Liver (tissue), 9 donors: ENCODE results near the gene DUSP1. TPM values are rescaled to one million over a fixed set of nuclear protein-coding genes. Genes with fewer than 3 reads are reported as not detected.

Source experiments
- DNase-seq: peaks from one replicate; pipeline ENCODE4 v3.0.0-alpha.2; 2017; ENCODE audit warnings: low spot score
- H3K27ac ChIP-seq, 2 donors: one replicate each; pipeline ENCODE4 v1.7.0; 2013; ENCODE audit warnings: inconsistent platforms in 2 of 2, low read length in 2 of 2, control low read depth in 1 of 2, low read depth in 1 of 2, mild to moderate bottlenecking in 1 of 2
- H3K27me3 ChIP-seq, 4 donors: one replicate each; pipeline versions ENCODE4 v1.6.1 to v1.7.0; 2013; ENCODE audit warnings: low read length in 3 of 4, inconsistent platforms in 1 of 4, mild to moderate bottlenecking in 1 of 4, moderate library complexity in 1 of 4; ENCODE audit not compliant: control insufficient read depth in 4 of 4, insufficient read depth in 4 of 4
- H3K36me3 ChIP-seq, 4 donors: one replicate each; pipeline versions ENCODE4 v1.6.1 to v1.7.0; 2013; ENCODE audit warnings: low read length in 3 of 4, mild to moderate bottlenecking in 3 of 4, low read depth in 1 of 4, moderate library complexity in 1 of 4; ENCODE audit not compliant: control insufficient read depth in 4 of 4, insufficient read depth in 3 of 4
- H3K4me1 ChIP-seq, 4 donors: one replicate each; pipeline versions ENCODE4 v1.6.1 to v1.7.0; 2013; ENCODE audit warnings: low read length in 3 of 4, mild to moderate bottlenecking in 3 of 4, moderate library complexity in 1 of 4; ENCODE audit not compliant: control insufficient read depth in 4 of 4, insufficient read depth in 4 of 4
- H3K4me3 ChIP-seq, 3 donors: one replicate each; pipeline versions ENCODE4 v1.6.1 to v1.7.0; 2013; ENCODE audit warnings: low read length in 3 of 3, control low read depth in 1 of 3, low read depth in 1 of 3, mild to moderate bottlenecking in 1 of 3
- H3K9ac ChIP-seq, 2 donors: one replicate each; pipeline ENCODE4 v1.7.0; 2013; ENCODE audit warnings: low read length in 2 of 2, mild to moderate bottlenecking in 2 of 2, moderate library complexity in 2 of 2, control low read depth in 1 of 2, low read depth in 1 of 2
- H3K9me3 ChIP-seq, 4 donors: one replicate each; pipeline versions ENCODE4 v1.6.1 to v1.7.0; 2013; ENCODE audit warnings: low read length in 3 of 4; ENCODE audit not compliant: control insufficient read depth in 4 of 4
- EGR1 ChIP-seq, 2 donors: IDR thresholded peaks; 2 replicates each; pipeline ENCODE4 v1.6.1; 2016 to 2018; ENCODE audit warnings: antibody characterized with exemption in 2 of 2, low read depth in 2 of 2
- GABPA ChIP-seq, 2 donors: IDR thresholded peaks in 1 of 2; conservative IDR thresholded peaks in 1 of 2; 2 replicates each; pipeline ENCODE4 v1.6.1; 2016; ENCODE audit warnings: antibody characterized with exemption in 2 of 2, mild to moderate bottlenecking in 1 of 2, moderate library complexity in 1 of 2
- JUND ChIP-seq, 2 donors: IDR thresholded peaks; 2 replicates each; pipeline ENCODE4 v1.6.1; 2016; ENCODE audit warnings: antibody characterized with exemption in 2 of 2
- MAX ChIP-seq: IDR thresholded peaks from 2 replicates; pipeline ENCODE4 v1.6.1; 2016; ENCODE audit warnings: antibody characterized with exemption
- REST ChIP-seq: IDR thresholded peaks from 2 replicates; pipeline ENCODE4 v1.6.1; 2016; ENCODE audit warnings: antibody characterized with exemption, mild to moderate bottlenecking
- RXRA ChIP-seq, 2 donors: IDR thresholded peaks; 2 replicates each; pipeline ENCODE4 v1.6.1; 2017 to 2018; ENCODE audit warnings: antibody characterized with exemption in 2 of 2, mild to moderate bottlenecking in 1 of 2
- TAF1 ChIP-seq: conservative IDR thresholded peaks from 2 replicates; pipeline ENCODE4 v1.6.1; 2016; ENCODE audit warnings: antibody characterized with exemption, mild to moderate bottlenecking
- YY1 ChIP-seq: IDR thresholded peaks from 2 replicates; pipeline ENCODE4 v1.6.1; 2016; ENCODE audit warnings: antibody characterized with exemption, mild to moderate bottlenecking
- WGBS: extraction: QIAGEN DNeasy Blood & Tissue Kit; methylation state at CpG from one replicate; pipeline ENCODE4 v1.1.7; 2013; 5-methylcytosine and 5-hydroxymethylcytosine counted together
- polyA plus RNA-seq, 2 donors: library from polyadenylated mRNA; stranded (reverse) in 1 of 2; unstranded in 1 of 2; fragments of 200-250 nt in 1 of 2; fragments of >200 nt in 1 of 2; fragmentation: Nextera tagmentation in 1 of 2; extraction: Ambion mirVana in 1 of 2; gene quantifications; one replicate each; pipeline versions ENCODE4 v1.2.1 to v1.2.3, GENCODE V29; 2013 to 2015
- total RNA-seq, 2 donors: library from RNA; depleted of rRNA; stranded (reverse); fragments of >200 nt; gene quantifications; one replicate each; pipeline ENCODE4 v1.2.3, GENCODE V29; 2014
- TF ChIP-seq, protein P1 (sequence below): fragments of 150-350 bp; IDR thresholded peaks from 2 replicates; pipeline ENCODE4 v1.5.1; 2017; ENCODE audit warnings: improper control_type of control experiment, low read depth, low read length; ENCODE audit not compliant: missing input control
- TF ChIP-seq, protein P2 (sequence below): IDR thresholded peaks from 2 replicates; pipeline ENCODE4 v1.6.1; 2016; ENCODE audit warnings: antibody characterized with exemption
- TF ChIP-seq, protein P3 (sequence below): IDR thresholded peaks from 2 replicates; pipeline ENCODE4 v1.6.1; 2016; ENCODE audit warnings: antibody characterized with exemption
- donor health status: healthy.
- donor health status: healthy.
- donor health status: healthy.
- donor health status: healthy.
- donor health status: healthy.

The DUSP1 gene
- total and polyA plus RNA-seq, 4 donors: 53.2 to 237 (median 110) TPM

- Histone ChIP-seq H3K4me3 (peak overlapping the region; percentile 3 to 45 (median 24)), H3K4me1 (peaks cover 0 to 36% (median 20%) of the 10 kb centered on the region in 4 donors), H3K27ac (peak overlapping the region; percentile 96 to 99), H3K36me3 (peaks cover 0 to 28% (median 13%) of the 10 kb centered on the region in 4 donors), H3K9ac (peak overlapping the region; percentile 97 to 98), H3K27me3 (no peaks in the 10 kb centered on the region), H3K9me3 (no peaks in the 10 kb centered on the region)
- TF ChIP-seq RXRA (IDR thresholded peaks at IDR 0.05) (no peak), TAF1 (no peak), JUND (IDR thresholded peaks at IDR 0.05) (no peak), MAX (no peak)
- TF ChIP-seq, protein P1, sequence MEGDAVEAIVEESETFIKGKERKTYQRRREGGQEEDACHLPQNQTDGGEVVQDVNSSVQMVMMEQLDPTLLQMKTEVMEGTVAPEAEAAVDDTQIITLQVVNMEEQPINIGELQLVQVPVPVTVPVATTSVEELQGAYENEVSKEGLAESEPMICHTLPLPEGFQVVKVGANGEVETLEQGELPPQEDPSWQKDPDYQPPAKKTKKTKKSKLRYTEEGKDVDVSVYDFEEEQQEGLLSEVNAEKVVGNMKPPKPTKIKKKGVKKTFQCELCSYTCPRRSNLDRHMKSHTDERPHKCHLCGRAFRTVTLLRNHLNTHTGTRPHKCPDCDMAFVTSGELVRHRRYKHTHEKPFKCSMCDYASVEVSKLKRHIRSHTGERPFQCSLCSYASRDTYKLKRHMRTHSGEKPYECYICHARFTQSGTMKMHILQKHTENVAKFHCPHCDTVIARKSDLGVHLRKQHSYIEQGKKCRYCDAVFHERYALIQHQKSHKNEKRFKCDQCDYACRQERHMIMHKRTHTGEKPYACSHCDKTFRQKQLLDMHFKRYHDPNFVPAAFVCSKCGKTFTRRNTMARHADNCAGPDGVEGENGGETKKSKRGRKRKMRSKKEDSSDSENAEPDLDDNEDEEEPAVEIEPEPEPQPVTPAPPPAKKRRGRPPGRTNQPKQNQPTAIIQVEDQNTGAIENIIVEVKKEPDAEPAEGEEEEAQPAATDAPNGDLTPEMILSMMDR: no peak
- no peak for DNase-seq
- under 1% methylated on average over 40 of the region's 40 CpGs for WGBS
Observed at GRCh38 chr5:172771439-172772111, 580 bp upstream of the DUSP1 start.

GRCh38 chr5:172770374-172770674 lies 671 bp downstream of the DUSP1 start:
- no peaks in the 10 kb centered on the region for H3K27me3 ChIP-seq
- peak overlapping the region; percentile 98 for H3K9ac ChIP-seq
- H3K27ac ChIP-seq: peak overlapping the region; percentile 89 to 92
- H3K9me3 ChIP-seq: no peaks in the 10 kb centered on the region
- H3K36me3 ChIP-seq: peaks cover 0 to 28% (median 13%) of the 10 kb centered on the region in 4 donors
- under 1% methylated on average over 29 of the region's 29 CpGs for WGBS
- peaks cover 0 to 35% (median 17%) of the 10 kb centered on the region in 4 donors for H3K4me1 ChIP-seq
- H3K4me3 ChIP-seq: peak overlapping the region; percentile 76 to 91 (median 79)
- DNase-seq: peak; percentile 79
- TF ChIP-seq REST (no peak), EGR1 (IDR thresholded peaks at IDR 0.05; ENCODE audit: low read depth in 2 of 2) (no peak), YY1 (no peak), GABPA (IDR thresholded peaks at IDR 0.05 in 1 of 2, conservative IDR thresholded peaks at IDR 0.05 in 1 of 2) (no peak)
- TF ChIP-seq, protein P2, sequence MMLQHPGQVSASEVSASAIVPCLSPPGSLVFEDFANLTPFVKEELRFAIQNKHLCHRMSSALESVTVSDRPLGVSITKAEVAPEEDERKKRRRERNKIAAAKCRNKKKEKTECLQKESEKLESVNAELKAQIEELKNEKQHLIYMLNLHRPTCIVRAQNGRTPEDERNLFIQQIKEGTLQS: no peak
- TF ChIP-seq, protein P3, sequence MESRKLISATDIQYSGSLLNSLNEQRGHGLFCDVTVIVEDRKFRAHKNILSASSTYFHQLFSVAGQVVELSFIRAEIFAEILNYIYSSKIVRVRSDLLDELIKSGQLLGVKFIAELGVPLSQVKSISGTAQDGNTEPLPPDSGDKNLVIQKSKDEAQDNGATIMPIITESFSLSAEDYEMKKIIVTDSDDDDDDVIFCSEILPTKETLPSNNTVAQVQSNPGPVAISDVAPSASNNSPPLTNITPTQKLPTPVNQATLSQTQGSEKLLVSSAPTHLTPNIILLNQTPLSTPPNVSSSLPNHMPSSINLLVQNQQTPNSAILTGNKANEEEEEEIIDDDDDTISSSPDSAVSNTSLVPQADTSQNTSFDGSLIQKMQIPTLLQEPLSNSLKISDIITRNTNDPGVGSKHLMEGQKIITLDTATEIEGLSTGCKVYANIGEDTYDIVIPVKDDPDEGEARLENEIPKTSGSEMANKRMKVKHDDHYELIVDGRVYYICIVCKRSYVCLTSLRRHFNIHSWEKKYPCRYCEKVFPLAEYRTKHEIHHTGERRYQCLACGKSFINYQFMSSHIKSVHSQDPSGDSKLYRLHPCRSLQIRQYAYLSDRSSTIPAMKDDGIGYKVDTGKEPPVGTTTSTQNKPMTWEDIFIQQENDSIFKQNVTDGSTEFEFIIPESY: no peak
